Activated CD8-positive, alpha-beta T cell treated with anti-CD3 and anti-CD28 coated beads, Interleukin-2, amount 10 ng/mL, durations not matched to agents 7 days and 5 days (primary cell): ENCODE data around the gene VAT1. TPM values are rescaled to one million over a fixed set of nuclear protein-coding genes. Genes with fewer than 3 reads are reported as not detected.
"Not testable (repeated sequence)": the region's sequence is repeated elsewhere in the genome, so short reads cannot be mapped to it uniquely, and the experiment has no call there.

Experiments
- ATAC-seq: fragments of 150-1000 bp; cut with Tn5 transposase; one replicate; pipeline ENCODE4 v1.10.0; 2021; ENCODE audit warnings: moderate library complexity
- CTCF ChIA-PET: fragments of 350-600 bp; sonication (Branson Sonifier 250); formaldehyde crosslinking; loops from one replicate; lab custom pipeline; 2021; ENCODE audit warnings: antibody characterized with exemption; lab: Charles Lee
- POLR2A ChIA-PET: fragments of 350-600 bp; sonication (Branson Sonifier 250); formaldehyde crosslinking; loops from one replicate; lab custom pipeline; 2021; ENCODE audit warnings: antibody characterized with exemption; lab: Charles Lee
- DNase-seq: peaks from one replicate; pipeline ENCODE4 v3.0.0-alpha.2; 2020
- H3K27ac Mint-ChIP-seq: one replicate; pipeline ENCODE4 v1.8.0; 2021; ENCODE audit warnings: mild to moderate bottlenecking, mixed read lengths
- H3K27me3 Mint-ChIP-seq: one replicate; pipeline ENCODE4 v1.8.0; 2021; ENCODE audit warnings: low read depth, mixed read lengths
- H3K36me3 Mint-ChIP-seq: one replicate; pipeline ENCODE4 v1.8.0; 2021; ENCODE audit warnings: low read depth, mixed read lengths
- H3K4me1 Mint-ChIP-seq: one replicate; pipeline ENCODE4 v1.8.0; 2021; ENCODE audit warnings: low read depth, mixed read lengths
- H3K4me3 Mint-ChIP-seq: one replicate; pipeline ENCODE4 v1.8.0; 2021; ENCODE audit warnings: mild to moderate bottlenecking, mixed read lengths
- H3K9me3 Mint-ChIP-seq: one replicate; pipeline ENCODE4 v1.8.0; 2022; ENCODE audit warnings: mixed read lengths; ENCODE audit not compliant: insufficient read depth
- total RNA-seq, 2 experiments: library from RNA; stranded (reverse); gene quantifications; one replicate each; pipeline ENCODE4 v1.2.3, GENCODE V29; 2021

Gene VAT1
- total RNA-seq, 2 experiments from 2014 or later: 14.6 to 19.2 TPM

DNA sequence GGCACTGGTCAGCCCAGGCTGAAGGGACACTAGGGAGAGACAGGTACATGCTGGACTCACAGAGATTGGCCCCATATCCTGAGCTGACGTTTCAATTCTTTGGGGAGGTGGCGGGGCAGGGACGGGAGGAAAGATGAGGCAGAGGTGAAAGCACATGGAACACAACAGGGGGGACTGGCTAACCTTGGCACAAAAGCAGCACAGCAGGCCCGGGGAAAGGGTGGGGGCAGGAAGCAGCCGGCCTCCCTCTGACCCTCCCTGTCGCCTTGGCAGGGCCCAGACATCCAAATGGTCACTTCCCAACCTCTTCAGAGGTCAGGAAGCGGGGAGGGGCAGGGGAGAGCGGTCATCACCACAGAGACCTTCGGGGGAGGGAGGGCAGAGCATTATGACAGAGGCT, 6.6 kb downstream of the VAT1 start:
- ATAC-seq (no peak), DNase-seq (no peak)
- Mint-ChIP-seq H3K4me3 (no peak overlapping the region), H3K36me3 (peaks cover 35% of the 10 kb centered on the region), H3K4me1 (peaks cover 32% of the 10 kb centered on the region), H3K9me3 (no peaks in the 10 kb centered on the region), H3K27ac (peak overlapping the region; percentile 40), H3K27me3 (no peaks in the 10 kb centered on the region)
- POLR2A ChIA-PET: interaction anchor here (1.6 to 1.8 kb wide), 2 partner anchors 9 to 17 kb away, joined by 4 to 11 read pairs; partner anchors contain the start of gene RPL27
- CTCF ChIA-PET: no interaction called here

- Mint-ChIP-seq H3K27me3 (no peaks in the 10 kb centered on the region), H3K4me3 (no peak overlapping the region), H3K9me3 (no peaks in the 10 kb centered on the region), H3K36me3 (peaks cover 41% of the 10 kb centered on the region), H3K27ac (peak overlapping the region; percentile 40), H3K4me1 (peaks cover 34% of the 10 kb centered on the region)
- POLR2A ChIA-PET: interaction anchor here (1.6 to 1.8 kb wide), 2 partner anchors 9 to 17 kb away, joined by 4 to 11 read pairs; partner anchors contain the start of gene RPL27
- DNase-seq: no peak
- no peak for ATAC-seq
- CTCF ChIA-PET: no interaction called here
Measured at GRCh38 chr17:43014649-43015542, 7.3 kb downstream of the VAT1 start.

DNA sequence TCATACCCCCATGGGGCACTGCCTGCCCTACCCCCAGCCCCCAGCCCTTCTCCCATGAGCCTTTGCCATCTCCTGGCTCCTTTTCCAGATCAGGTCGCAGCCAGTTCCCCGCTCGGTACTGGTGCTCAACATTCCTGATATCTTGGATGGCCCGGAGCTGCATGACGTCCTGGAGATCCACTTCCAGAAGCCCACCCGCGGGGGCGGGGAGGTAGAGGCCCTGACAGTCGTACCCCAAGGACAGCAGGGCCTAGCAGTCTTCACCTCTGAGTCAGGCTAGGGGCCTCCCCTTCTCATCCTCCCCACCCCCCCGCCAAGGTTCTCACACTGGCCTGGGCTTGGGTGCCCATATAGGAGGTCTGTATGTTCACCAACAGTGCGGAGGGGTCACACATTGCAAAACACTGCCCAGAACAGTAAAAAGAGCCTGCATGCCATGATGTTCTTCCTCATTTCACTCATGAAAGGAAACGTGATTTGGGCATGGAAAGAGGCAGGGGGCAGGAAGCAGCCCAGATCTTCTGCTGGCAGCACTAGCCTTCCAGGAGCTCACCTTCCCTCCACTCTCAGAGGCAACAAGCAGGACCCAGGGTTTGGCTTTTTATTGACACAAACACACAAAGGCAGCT, 8.1 kb downstream of the VAT1 start:
- peaks cover 28% of the 10 kb centered on the region for H3K4me1 Mint-ChIP-seq
- ATAC-seq (no peak), DNase-seq (no peak)
- no peaks in the 10 kb centered on the region for H3K27me3 Mint-ChIP-seq
- H3K36me3 Mint-ChIP-seq: peaks cover 41% of the 10 kb centered on the region
- POLR2A ChIA-PET: interaction anchor here (1.6 to 2.2 kb wide), 3 partner anchors 8 to 16 kb away, joined by 4 to 14 read pairs (median 11); partner anchors contain the start of gene RPL27
- H3K4me3 Mint-ChIP-seq: no peak overlapping the region
- CTCF ChIA-PET: no interaction called here
- H3K9me3 Mint-ChIP-seq: no peaks in the 10 kb centered on the region
- no peak overlapping the region for H3K27ac Mint-ChIP-seq

DNA sequence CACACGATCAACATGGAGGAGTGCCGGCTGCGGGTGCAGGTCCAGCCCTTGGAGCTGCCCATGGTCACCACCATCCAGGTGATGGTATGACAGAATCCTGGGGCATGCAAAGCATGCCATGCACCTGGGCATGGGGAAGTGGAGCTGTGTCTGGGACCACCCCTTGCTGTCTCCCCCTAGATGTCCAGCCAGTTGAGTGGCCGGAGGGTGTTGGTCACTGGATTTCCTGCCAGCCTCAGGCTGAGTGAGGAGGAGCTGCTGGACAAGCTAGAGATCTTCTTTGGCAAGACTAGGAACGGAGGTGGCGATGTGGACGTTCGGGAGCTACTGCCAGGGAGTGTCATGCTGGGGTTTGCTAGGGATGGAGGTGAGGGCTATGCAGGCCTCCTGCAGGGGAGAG, 8.9 kb downstream of the VAT1 start:
- no peak overlapping the region for H3K27ac Mint-ChIP-seq
- H3K9me3 Mint-ChIP-seq: no peaks in the 10 kb centered on the region
- no peaks in the 10 kb centered on the region for H3K27me3 Mint-ChIP-seq
- ATAC-seq (no peak), DNase-seq (no peak)
- H3K4me3 Mint-ChIP-seq: no peak overlapping the region
- peaks cover 27% of the 10 kb centered on the region for H3K4me1 Mint-ChIP-seq
- ChIA-PET CTCF (no interaction called here), POLR2A (interaction anchor here (1.6 to 2.2 kb wide), 2 partner anchors 11 to 15 kb away, joined by 3 to 14 read pairs; partner anchors contain the start of gene RPL27)
- H3K36me3 Mint-ChIP-seq: peaks cover 43% of the 10 kb centered on the region

DNA sequence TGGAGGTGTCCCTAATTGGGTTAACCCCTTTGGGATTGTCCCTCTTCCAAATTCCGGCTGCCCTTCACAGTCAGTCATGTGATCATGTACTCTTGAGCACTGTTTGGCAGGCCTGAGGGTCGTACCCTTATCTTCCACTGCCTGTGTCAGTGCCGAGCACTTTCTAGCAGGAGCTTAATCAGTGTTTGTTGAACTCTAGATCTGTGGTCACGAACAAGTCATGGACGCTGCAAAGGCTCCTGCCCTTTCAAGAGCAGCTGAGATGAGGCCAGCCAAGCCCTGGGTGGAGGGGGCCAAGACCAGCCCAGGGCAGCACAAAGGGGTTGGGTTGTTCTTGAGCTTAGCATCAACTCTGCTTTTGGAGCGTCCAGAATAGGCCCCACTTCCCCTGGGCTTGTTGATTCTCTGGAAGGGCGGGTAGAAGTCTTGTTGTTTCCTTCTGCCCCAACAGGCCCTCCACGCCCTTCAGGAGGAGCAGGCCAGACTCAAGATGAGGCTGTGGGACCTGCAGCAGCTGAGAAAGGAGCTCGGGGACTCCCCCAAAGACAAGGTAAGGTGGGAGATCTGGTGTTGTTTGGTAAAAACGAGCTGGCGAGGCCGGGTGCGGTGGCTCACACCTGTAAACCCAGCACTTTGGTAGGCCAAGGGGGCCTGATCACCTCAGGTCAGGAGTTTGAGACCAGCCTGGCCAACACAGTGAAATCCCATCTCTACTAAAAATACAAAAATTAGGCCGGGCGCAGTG, 10.3 kb downstream of the VAT1 start:
- ATAC-seq (no peak), DNase-seq (no peak)
- ChIA-PET CTCF (no interaction called here), POLR2A (interaction anchor here (0.6 to 2.2 kb wide), 5 partner anchors 12 to 900 kb away, joined by 3 to 14 read pairs (median 3); partner anchors contain the start of genes RPL27 and TMEM106A)
- Mint-ChIP-seq H3K4me3 (no peak overlapping the region), H3K27ac (peak overlapping the region; percentile 22), H3K9me3 (no peaks in the 10 kb centered on the region), H3K27me3 (no peaks in the 10 kb centered on the region), H3K36me3 (peaks cover 46% of the 10 kb centered on the region), H3K4me1 (peaks cover 23% of the 10 kb centered on the region)

- H3K4me1 Mint-ChIP-seq: peaks cover 27% of the 10 kb centered on the region
- no peak overlapping the region for H3K4me3 Mint-ChIP-seq
- ChIA-PET POLR2A (interaction anchor here (0.9 to 5.7 kb wide), 2 partner anchors 13 to 14 kb away, joined by 4 to 65 read pairs; partner anchors contain the start of gene RPL27), CTCF (interaction anchor here (1.4 kb wide), 1 partner anchor 15 kb away, joined by 3 read pairs; no protein-coding TSS in a partner anchor)
- DNase-seq: no peak
- H3K36me3 Mint-ChIP-seq: peaks cover 52% of the 10 kb centered on the region
- no peaks in the 10 kb centered on the region for H3K27me3 Mint-ChIP-seq
- H3K9me3 Mint-ChIP-seq: no peaks in the 10 kb centered on the region
- no peak for ATAC-seq
- H3K27ac Mint-ChIP-seq: peak overlapping the region; percentile 47
Measured at GRCh38 chr17:43010667-43011308, 11.4 kb downstream of the VAT1 start.

GRCh38 chr17:43006639-43007551, 15.3 kb downstream of the VAT1 start, which contains the start of gene IFI35:
IFI35 (plus strand) TSS chr17:43006784; CDS start chr17:43006948, 164 bp downstream.
- Mint-ChIP-seq H3K4me1 (peaks cover 22% of the 10 kb centered on the region), H3K27me3 (no peaks in the 10 kb centered on the region), H3K27ac (peak within 1 kb of the TSS; percentile 100), H3K36me3 (peaks cover 53% of the 10 kb centered on the region), H3K9me3 (no peaks in the 10 kb centered on the region), H3K4me3 (peak within 1 kb of the TSS; percentile 100)
- POLR2A ChIA-PET: interaction anchor here (0.5 to 5.7 kb wide), 8 partner anchors 8 to 308 kb away, joined by 3 to 65 read pairs (median 4); partner anchors contain the start of gene RPL27
- ATAC-seq (peak; percentile 97), DNase-seq (peak; percentile 94)
- CTCF ChIA-PET: interaction anchor here (1.1 to 3.8 kb wide), 2 partner anchors 9 to 18 kb away, joined by 3 to 37 read pairs; partner anchors contain the start of gene RPL27

GRCh38 chr17:43003542-43004172, 18.5 kb downstream of the VAT1 start:
- ChIA-PET POLR2A (no interaction called here), CTCF (no interaction called here)
- Mint-ChIP-seq H3K4me3 (no peak overlapping the region), H3K4me1 (peaks cover 28% of the 10 kb centered on the region), H3K9me3 (no peaks in the 10 kb centered on the region), H3K27me3 (no peaks in the 10 kb centered on the region), H3K27ac (peak overlapping the region; percentile 61), H3K36me3 (peaks cover 64% of the 10 kb centered on the region)
- DNase-seq (no peak), ATAC-seq (no peak)

- H3K36me3 Mint-ChIP-seq: peaks cover 57% of the 10 kb centered on the region
- POLR2A ChIA-PET, DNase-seq, H3K9me3 Mint-ChIP-seq, CTCF ChIA-PET, H3K27me3 Mint-ChIP-seq, ATAC-seq, H3K4me3 Mint-ChIP-seq: not testable (repeated sequence)
- peak overlapping the region; percentile 25 for H3K27ac Mint-ChIP-seq
- H3K4me1 Mint-ChIP-seq: peaks cover 32% of the 10 kb centered on the region
Measured at GRCh38 chr17:43000894-43001293, 21.3 kb downstream of the VAT1 start.
